WTC11 (cell line): Measurements from ENCODE around the gene KCNG2. TPM values are rescaled to one million over a fixed set of nuclear protein-coding genes. Genes with fewer than 3 reads are reported as not detected.

Experiments
- ATAC-seq: fragments of 200-7000 bp; cut with Tn5 transposase; 2 replicates; pipeline ENCODE4 v1.10.0; 2021; ENCODE audit warnings: mild to moderate bottlenecking, moderate library complexity
- CTCF ChIA-PET: fragments of 300-600 bp; sonication (Branson Sonifier 250); formaldehyde crosslinking; loops from one replicate; lab custom pipeline; 2021; ENCODE audit warnings: antibody characterized with exemption; lab: Charles Lee
- POLR2A ChIA-PET: fragments of 350-600 bp; sonication (Branson Sonifier 250); formaldehyde crosslinking; loops from one replicate; lab custom pipeline; 2021; ENCODE audit warnings: antibody characterized with exemption; lab: Charles Lee
- DNase-seq: peaks from one replicate; pipeline ENCODE4 v3.0.0; 2021; ENCODE audit warnings: low spot score
- H3K27ac Mint-ChIP-seq: 2 replicates; pipeline ENCODE4 v1.8.0; 2021; ENCODE audit warnings: mixed read lengths
- H3K27me3 Mint-ChIP-seq: 2 replicates; pipeline ENCODE4 v1.8.0; 2021; ENCODE audit warnings: low read depth, mild to moderate bottlenecking, moderate library complexity, mixed read lengths
- H3K36me3 Mint-ChIP-seq: 2 replicates; pipeline ENCODE4 v1.8.0; 2021; ENCODE audit warnings: mixed read lengths
- H3K4me1 Mint-ChIP-seq: 2 replicates; pipeline ENCODE4 v1.8.0; 2022; ENCODE audit warnings: mixed read lengths
- H3K4me3 Mint-ChIP-seq: 2 replicates; pipeline ENCODE4 v1.8.0; 2021; ENCODE audit warnings: mild to moderate bottlenecking, moderate library complexity, mixed read lengths
- H3K9me3 Mint-ChIP-seq: 2 replicates; pipeline ENCODE4 v1.8.0; 2021; ENCODE audit warnings: mixed read lengths
- CBFB ChIP-seq: sonication (generic); formaldehyde crosslinking; IDR thresholded peaks from 2 replicates; pipeline ENCODE4 v1.8.1; 2022; ENCODE audit warnings: mild to moderate bottlenecking, low read depth, missing genetic modification reagents
- CTCF ChIP-seq: fragments of 200-600 bp; IDR thresholded peaks from 2 replicates; pipeline ENCODE4 v1.8.0; 2022; ENCODE audit warnings: antibody characterized with exemption
- ESRRA ChIP-seq: sonication (generic); formaldehyde crosslinking; IDR thresholded peaks from 2 replicates; pipeline ENCODE4 v1.8.1; 2022; ENCODE audit warnings: mild to moderate bottlenecking, missing genetic modification reagents, borderline replicate concordance
- HMGA2 ChIP-seq: fragments of 250-450 bp; sonication (Bioruptor Pico); IDR thresholded peaks from 2 replicates; pipeline ENCODE4 v1.4.0; 2021; ENCODE audit warnings: mild to moderate bottlenecking, moderate library complexity
- MYBL2 ChIP-seq: sonication (generic); formaldehyde crosslinking; IDR thresholded peaks from 2 replicates; pipeline ENCODE4 v1.8.1; 2023; ENCODE audit warnings: mild to moderate bottlenecking, moderate library complexity, missing genetic modification reagents
- OVOL2 ChIP-seq: fragments of 250-450 bp; sonication (Bioruptor Pico); IDR thresholded peaks from 2 replicates; pipeline ENCODE4 v1.9.0; 2021; ENCODE audit warnings: mild to moderate bottlenecking, borderline replicate concordance
- TEAD4 ChIP-seq: sonication (generic); formaldehyde crosslinking; IDR thresholded peaks from 2 replicates; pipeline ENCODE4 v1.8.0; 2022; ENCODE audit warnings: mild to moderate bottlenecking, missing genetic modification reagents
- USF1 ChIP-seq: sonication (generic); formaldehyde crosslinking; IDR thresholded peaks from 2 replicates; pipeline ENCODE4 v1.8.0; 2022; ENCODE audit warnings: mild to moderate bottlenecking, missing genetic modification reagents
- ZNF121 ChIP-seq: sonication (generic); formaldehyde crosslinking; IDR thresholded peaks from 2 replicates; pipeline ENCODE4 v1.8.0; 2023; ENCODE audit warnings: missing genetic modification reagents
- ZNF219 ChIP-seq: sonication (generic); formaldehyde crosslinking; IDR thresholded peaks from 2 replicates; pipeline ENCODE4 v1.8.0; 2023; ENCODE audit warnings: missing genetic modification reagents, mild to moderate bottlenecking, borderline replicate concordance
- ZNF396 ChIP-seq: fragments of 250-450 bp; sonication (Bioruptor Pico); IDR thresholded peaks from 2 replicates; pipeline ENCODE4 v1.8.0; 2021; ENCODE audit warnings: mild to moderate bottlenecking, moderate library complexity, borderline replicate concordance
- ZNF425 ChIP-seq: fragments of 250-450 bp; sonication (Bioruptor Pico); conservative IDR thresholded peaks from 2 replicates; pipeline ENCODE4 v1.9.0; 2021; ENCODE audit warnings: mild to moderate bottlenecking
- total RNA-seq: library from RNA; stranded (reverse); gene quantifications from 3 replicates; pipeline ENCODE4 v1.2.3, GENCODE V29; 2021
- TF ChIP-seq, protein P1 (sequence below): sonication (generic); formaldehyde crosslinking; IDR thresholded peaks from 2 replicates; pipeline ENCODE4 v1.8.0; 2023; ENCODE audit warnings: missing genetic modification reagents, mild to moderate bottlenecking, borderline replicate concordance
- TF ChIP-seq, protein P2 (sequence below): sonication (generic); formaldehyde crosslinking; IDR thresholded peaks from 2 replicates; pipeline ENCODE4 v1.8.0; 2022; ENCODE audit warnings: mild to moderate bottlenecking, missing genetic modification reagents
- TF ChIP-seq, protein P3 (sequence below): fragments of 250-450 bp; sonication (Bioruptor Pico); IDR thresholded peaks from 2 replicates; pipeline ENCODE4 v1.9.0; 2021; ENCODE audit warnings: mild to moderate bottlenecking

KCNG2 gene
- total RNA-seq, 1 experiment from 2014 or later = 0.50 TPM

DNA sequence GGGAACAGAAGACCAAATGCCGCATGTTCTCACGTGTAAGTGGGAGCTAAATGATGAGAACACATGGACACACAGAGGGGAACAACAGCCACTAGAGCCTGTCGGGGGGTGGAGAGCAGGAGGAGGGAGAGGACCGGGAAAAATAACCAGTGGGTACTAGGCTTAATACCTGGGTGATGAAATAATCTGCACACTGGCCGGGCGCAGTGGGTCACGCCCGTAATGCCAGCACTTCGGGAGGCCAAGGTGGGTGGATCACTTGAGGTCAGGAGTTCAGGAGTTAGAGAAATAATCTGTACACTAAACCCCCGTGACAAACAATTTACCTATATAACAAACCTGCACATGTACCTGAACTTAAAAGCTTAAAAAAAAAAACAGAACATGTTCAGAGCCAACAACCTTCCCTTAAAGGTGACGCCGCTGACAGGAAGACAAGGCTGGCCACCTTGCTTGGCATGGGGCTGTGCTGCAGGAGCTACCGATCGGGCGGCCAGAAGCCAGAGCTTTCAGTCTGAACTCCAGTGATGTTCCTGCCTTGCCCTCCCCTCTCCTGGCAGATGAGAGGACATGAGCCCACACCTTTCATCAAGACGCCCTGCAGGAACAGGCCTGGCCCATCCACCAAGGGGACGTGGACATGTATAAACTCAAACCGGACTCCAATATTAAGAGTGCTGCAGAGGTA is 142.5 kb downstream of the KCNG2 start:
- Mint-ChIP-seq H3K4me3 (no peak overlapping the region), H3K27me3 (no peaks in the 10 kb centered on the region; the same call in 1 of the 2 replicates)

More for the DNA sequence above, 142.5 kb downstream of the KCNG2 start:
- ATAC-seq = no peak
- peak; percentile 5 for DNase-seq
- Mint-ChIP-seq H3K4me1 (peaks cover 12% of the 10 kb centered on the region), H3K36me3 (peaks cover 5% of the 10 kb centered on the region; the same call in 1 of the 2 replicates), H3K9me3 (peaks cover 7% of the 10 kb centered on the region; the same call in 1 of the 2 replicates), H3K27ac (no peak overlapping the region)
- ChIA-PET POLR2A (no interaction called here), CTCF (no interaction called here)
- TF ChIP-seq, protein P1, sequence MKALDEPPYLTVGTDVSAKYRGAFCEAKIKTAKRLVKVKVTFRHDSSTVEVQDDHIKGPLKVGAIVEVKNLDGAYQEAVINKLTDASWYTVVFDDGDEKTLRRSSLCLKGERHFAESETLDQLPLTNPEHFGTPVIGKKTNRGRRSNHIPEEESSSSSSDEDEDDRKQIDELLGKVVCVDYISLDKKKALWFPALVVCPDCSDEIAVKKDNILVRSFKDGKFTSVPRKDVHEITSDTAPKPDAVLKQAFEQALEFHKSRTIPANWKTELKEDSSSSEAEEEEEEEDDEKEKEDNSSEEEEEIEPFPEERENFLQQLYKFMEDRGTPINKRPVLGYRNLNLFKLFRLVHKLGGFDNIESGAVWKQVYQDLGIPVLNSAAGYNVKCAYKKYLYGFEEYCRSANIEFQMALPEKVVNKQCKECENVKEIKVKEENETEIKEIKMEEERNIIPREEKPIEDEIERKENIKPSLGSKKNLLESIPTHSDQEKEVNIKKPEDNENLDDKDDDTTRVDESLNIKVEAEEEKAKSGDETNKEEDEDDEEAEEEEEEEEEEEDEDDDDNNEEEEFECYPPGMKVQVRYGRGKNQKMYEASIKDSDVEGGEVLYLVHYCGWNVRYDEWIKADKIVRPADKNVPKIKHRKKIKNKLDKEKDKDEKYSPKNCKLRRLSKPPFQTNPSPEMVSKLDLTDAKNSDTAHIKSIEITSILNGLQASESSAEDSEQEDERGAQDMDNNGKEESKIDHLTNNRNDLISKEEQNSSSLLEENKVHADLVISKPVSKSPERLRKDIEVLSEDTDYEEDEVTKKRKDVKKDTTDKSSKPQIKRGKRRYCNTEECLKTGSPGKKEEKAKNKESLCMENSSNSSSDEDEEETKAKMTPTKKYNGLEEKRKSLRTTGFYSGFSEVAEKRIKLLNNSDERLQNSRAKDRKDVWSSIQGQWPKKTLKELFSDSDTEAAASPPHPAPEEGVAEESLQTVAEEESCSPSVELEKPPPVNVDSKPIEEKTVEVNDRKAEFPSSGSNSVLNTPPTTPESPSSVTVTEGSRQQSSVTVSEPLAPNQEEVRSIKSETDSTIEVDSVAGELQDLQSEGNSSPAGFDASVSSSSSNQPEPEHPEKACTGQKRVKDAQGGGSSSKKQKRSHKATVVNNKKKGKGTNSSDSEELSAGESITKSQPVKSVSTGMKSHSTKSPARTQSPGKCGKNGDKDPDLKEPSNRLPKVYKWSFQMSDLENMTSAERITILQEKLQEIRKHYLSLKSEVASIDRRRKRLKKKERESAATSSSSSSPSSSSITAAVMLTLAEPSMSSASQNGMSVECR (CRISPR knock-in tag) = no peak
- TF ChIP-seq USF1 (CRISPR knock-in tag) = no peak
- TF ChIP-seq CTCF = no peak
- TF ChIP-seq TEAD4 (CRISPR knock-in tag) = no peak
- TF ChIP-seq, protein P2, sequence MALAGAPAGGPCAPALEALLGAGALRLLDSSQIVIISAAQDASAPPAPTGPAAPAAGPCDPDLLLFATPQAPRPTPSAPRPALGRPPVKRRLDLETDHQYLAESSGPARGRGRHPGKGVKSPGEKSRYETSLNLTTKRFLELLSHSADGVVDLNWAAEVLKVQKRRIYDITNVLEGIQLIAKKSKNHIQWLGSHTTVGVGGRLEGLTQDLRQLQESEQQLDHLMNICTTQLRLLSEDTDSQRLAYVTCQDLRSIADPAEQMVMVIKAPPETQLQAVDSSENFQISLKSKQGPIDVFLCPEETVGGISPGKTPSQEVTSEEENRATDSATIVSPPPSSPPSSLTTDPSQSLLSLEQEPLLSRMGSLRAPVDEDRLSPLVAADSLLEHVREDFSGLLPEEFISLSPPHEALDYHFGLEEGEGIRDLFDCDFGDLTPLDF (CRISPR knock-in tag) = no peak
- no peak for TF ChIP-seq OVOL2 (CRISPR knock-in tag)
- TF ChIP-seq ZNF425 (CRISPR knock-in tag) = no peak
- no peak for TF ChIP-seq MYBL2 (CRISPR knock-in tag)
- TF ChIP-seq ZNF396 (CRISPR knock-in tag) = no peak
- no peak for TF ChIP-seq ZNF121 (CRISPR knock-in tag)
- TF ChIP-seq, protein P3, sequence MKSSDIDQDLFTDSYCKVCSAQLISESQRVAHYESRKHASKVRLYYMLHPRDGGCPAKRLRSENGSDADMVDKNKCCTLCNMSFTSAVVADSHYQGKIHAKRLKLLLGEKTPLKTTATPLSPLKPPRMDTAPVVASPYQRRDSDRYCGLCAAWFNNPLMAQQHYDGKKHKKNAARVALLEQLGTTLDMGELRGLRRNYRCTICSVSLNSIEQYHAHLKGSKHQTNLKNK (CRISPR knock-in tag) = no peak
- TF ChIP-seq CBFB (CRISPR knock-in tag) = no peak
- TF ChIP-seq ZNF219 = no peak
- TF ChIP-seq ESRRA (CRISPR knock-in tag) = no peak
- no peak for TF ChIP-seq HMGA2 (CRISPR knock-in tag)
